ENCODE measurements around the gene BACH2. TPM values are rescaled to one million over a fixed set of nuclear protein-coding genes. Genes with fewer than 3 reads are reported as not detected.
A peak's percentile ranks its signal among the peaks of the same experiment; 100 is the strongest.

Gene BACH2
- total RNA-seq, 2 experiments from 2014 or later = 157 to 170 TPM

DNA sequence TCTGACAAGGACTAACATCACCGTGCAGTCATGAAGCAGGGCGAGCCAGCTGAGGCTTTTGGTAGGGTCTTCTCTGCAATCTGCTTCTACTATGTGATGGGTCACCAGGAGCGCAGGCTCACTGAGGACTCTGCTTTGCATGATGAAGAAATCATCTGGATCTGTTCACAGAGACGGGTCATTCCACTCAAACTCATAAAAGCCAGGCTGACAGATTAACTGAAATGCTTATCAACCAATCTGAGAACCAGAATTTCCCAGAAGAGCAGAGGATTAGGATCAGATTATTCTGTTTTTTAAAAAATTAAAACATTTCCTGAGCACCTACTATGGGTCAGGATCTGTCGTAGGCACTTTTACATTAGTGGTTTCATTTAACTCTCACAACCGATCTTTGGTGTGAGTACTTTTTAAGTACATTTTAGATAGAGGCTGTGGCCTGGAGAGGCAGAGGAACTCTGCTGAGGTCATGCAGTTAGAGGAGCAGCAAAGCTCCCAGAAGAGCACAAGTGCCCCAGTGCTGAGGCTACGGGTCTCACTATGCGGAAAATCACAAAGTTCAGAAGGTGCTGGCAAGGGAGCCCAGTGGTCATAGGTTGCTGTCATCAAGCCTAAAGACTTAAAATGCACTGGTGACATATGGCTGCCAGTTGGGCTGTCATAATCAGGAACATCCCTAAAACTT lies 109.1 kb downstream of the BACH2 start:
- H3K27me3 Mint-ChIP-seq = no peaks in the 10 kb centered on the region
- peaks cover 93% of the 10 kb centered on the region for H3K4me1 Mint-ChIP-seq (ENCODE audit: low read depth)
- peak; percentile 43 for ATAC-seq (ENCODE audit: poor library complexity)
- intact Hi-C loops (cut with DNase I, micrococcal nuclease) = loop anchor here (1.0 to 5.0 kb wide), 4 partner anchors 11 to 40 kb away; no protein-coding TSS in a partner anchor
- ChIA-PET CTCF (interaction anchor here (1.3 to 1.6 kb wide), 3 partner anchors 30 to 292 kb away, joined by 3 read pairs; no protein-coding TSS in a partner anchor), POLR2A (interaction anchor here (0.8 to 3.2 kb wide), 8 partner anchors 10 to 245 kb away, joined by 3 to 12 read pairs (median 4); no protein-coding TSS in a partner anchor)
- H3K9me3 ChIP-seq (ENCODE audit: control insufficient read depth in 1 of 2, insufficient read depth in 1 of 2, low read length in 2 of 2) = no peaks in the 10 kb centered on the region
- H3K27ac Mint-ChIP-seq = peak overlapping the region; percentile 99
- TF ChIP-seq, protein P1, sequence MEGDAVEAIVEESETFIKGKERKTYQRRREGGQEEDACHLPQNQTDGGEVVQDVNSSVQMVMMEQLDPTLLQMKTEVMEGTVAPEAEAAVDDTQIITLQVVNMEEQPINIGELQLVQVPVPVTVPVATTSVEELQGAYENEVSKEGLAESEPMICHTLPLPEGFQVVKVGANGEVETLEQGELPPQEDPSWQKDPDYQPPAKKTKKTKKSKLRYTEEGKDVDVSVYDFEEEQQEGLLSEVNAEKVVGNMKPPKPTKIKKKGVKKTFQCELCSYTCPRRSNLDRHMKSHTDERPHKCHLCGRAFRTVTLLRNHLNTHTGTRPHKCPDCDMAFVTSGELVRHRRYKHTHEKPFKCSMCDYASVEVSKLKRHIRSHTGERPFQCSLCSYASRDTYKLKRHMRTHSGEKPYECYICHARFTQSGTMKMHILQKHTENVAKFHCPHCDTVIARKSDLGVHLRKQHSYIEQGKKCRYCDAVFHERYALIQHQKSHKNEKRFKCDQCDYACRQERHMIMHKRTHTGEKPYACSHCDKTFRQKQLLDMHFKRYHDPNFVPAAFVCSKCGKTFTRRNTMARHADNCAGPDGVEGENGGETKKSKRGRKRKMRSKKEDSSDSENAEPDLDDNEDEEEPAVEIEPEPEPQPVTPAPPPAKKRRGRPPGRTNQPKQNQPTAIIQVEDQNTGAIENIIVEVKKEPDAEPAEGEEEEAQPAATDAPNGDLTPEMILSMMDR (IDR thresholded peaks at IDR 0.05) = no peak
- no peaks in the 10 kb centered on the region for H3K27me3 ChIP-seq (ENCODE audit: control insufficient read depth in 1 of 2, insufficient read depth in 2 of 2, low read length in 2 of 2)
- peak overlapping the region; percentile 50 to 78 for H3K27ac ChIP-seq (ENCODE audit: low read depth in 1 of 2, low read length in 2 of 2)
- peak overlapping the region; percentile 82 for H3K4me3 Mint-ChIP-seq
- no peaks in the 10 kb centered on the region for H3K9me3 Mint-ChIP-seq
- peaks cover 25% of the 10 kb centered on the region for H3K36me3 Mint-ChIP-seq (ENCODE audit: low read depth)
- peak overlapping the region; percentile 21 for H3K4me3 ChIP-seq (ENCODE audit: low read length)
- no peaks in the 10 kb centered on the region for H3K36me3 ChIP-seq (ENCODE audit: insufficient read depth, low read length)
- DNase-seq = peak in 3 of 14 experiments; percentile 25 to 37 (median 34)
- H3K4me1 ChIP-seq (ENCODE audit: insufficient read depth, low read length) = peaks cover 37% of the 10 kb centered on the region

DNA sequence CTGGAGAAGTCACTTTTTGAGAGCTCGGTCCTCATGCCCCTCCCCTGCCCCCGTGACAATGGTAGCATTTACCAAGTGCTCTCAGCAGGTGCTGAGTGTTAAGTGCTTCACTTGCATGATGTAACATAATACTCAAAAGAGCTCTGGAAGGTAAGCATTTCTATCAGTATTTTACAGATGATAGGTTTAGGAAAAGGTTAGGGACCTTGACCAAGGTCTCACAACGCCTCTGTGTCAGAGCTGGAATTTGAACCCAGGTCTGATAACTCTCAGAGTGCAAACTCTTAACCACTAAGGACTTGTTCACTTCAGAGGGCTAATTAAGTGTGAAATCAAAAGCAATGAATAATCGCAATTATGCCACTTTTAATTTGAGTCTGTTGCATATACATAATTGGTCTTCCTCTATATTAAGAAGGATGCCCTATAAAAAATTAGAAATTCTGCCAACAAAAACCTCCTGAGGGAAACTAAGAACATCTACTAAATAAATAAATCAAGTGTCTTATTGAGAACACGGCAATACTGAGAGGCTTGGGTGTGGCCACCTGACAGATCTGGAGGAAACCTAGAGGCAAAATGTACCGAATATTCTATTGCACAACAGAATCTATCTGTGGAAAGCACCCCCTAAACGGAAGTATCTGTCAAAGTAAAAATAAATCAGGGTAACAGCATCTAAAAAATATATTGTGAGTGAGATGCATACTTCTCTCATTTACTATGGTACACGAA lies 109.8 kb downstream of the BACH2 start:
- Histone ChIP-seq H3K9me3 (ENCODE audit: control insufficient read depth in 1 of 2, insufficient read depth in 1 of 2, low read length in 2 of 2) (no peaks in the 10 kb centered on the region), H3K4me1 (ENCODE audit: insufficient read depth, low read length) (peaks cover 37% of the 10 kb centered on the region), H3K27me3 (ENCODE audit: control insufficient read depth in 1 of 2, insufficient read depth in 2 of 2, low read length in 2 of 2) (no peaks in the 10 kb centered on the region), H3K36me3 (ENCODE audit: insufficient read depth, low read length) (no peaks in the 10 kb centered on the region), H3K27ac (ENCODE audit: low read depth in 1 of 2, low read length in 2 of 2) (peak overlapping the region; percentile 50 to 78), H3K4me3 (ENCODE audit: low read length) (peak overlapping the region; percentile 21)
- H3K4me3 Mint-ChIP-seq = peak overlapping the region; percentile 82
- ChIA-PET POLR2A (interaction anchor here (0.8 to 3.2 kb wide), 6 partner anchors 9 to 103 kb away, joined by 3 to 12 read pairs (median 5); no protein-coding TSS in a partner anchor), CTCF (no interaction called here)
- H3K27ac Mint-ChIP-seq = peak overlapping the region; percentile 99
- peak in 5 of 14 experiments; percentile 18 to 71 (median 67) for DNase-seq
- intact Hi-C loops (cut with DNase I, micrococcal nuclease) = loop anchor here (1.0 to 5.0 kb wide), 4 partner anchors 11 to 40 kb away; no protein-coding TSS in a partner anchor
- H3K4me1 Mint-ChIP-seq (ENCODE audit: low read depth) = peaks cover 93% of the 10 kb centered on the region
- H3K27me3 Mint-ChIP-seq = no peaks in the 10 kb centered on the region
- H3K9me3 Mint-ChIP-seq = no peaks in the 10 kb centered on the region
- TF ChIP-seq, protein P1 (IDR thresholded peaks at IDR 0.05) = no peak
- ATAC-seq (ENCODE audit: poor library complexity) = peak; percentile 85
- peaks cover 32% of the 10 kb centered on the region for H3K36me3 Mint-ChIP-seq (ENCODE audit: low read depth)

DNA sequence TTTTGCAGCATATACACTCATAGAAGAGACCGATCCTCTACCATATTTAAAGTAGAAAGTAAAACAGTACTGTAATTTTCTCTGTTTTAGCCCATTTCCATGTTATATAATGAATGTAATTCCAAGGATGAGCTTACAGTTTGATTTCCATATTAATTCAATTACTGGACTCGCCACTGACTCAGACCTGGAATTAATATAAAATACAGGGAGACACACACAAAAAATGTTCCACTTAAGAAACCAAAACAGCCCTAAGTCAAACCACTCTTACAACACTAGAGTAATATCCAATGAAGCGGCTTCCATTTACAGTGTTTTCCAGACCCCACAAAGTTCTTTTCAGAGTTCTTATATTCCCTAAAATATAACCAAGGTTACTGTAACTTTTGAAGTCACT lies 110.6 kb downstream of the BACH2 start:
- POLR2A ChIA-PET = interaction anchor here (0.8 to 3.2 kb wide), 4 partner anchors 8 to 103 kb away, joined by 3 to 12 read pairs (median 6); no protein-coding TSS in a partner anchor
- H3K36me3 ChIP-seq (ENCODE audit: insufficient read depth, low read length) = no peaks in the 10 kb centered on the region
- H3K9me3 ChIP-seq (ENCODE audit: control insufficient read depth in 1 of 2, insufficient read depth in 1 of 2, low read length in 2 of 2) = no peaks in the 10 kb centered on the region
- peak overlapping the region in 1 of 2 donors; percentile 78 for H3K27ac ChIP-seq (ENCODE audit: low read depth in 1 of 2, low read length in 2 of 2)
- H3K27me3 Mint-ChIP-seq = no peaks in the 10 kb centered on the region
- TF ChIP-seq, protein P1 (IDR thresholded peaks at IDR 0.05) = no peak
- intact Hi-C loops (cut with DNase I, micrococcal nuclease) = loop anchor here (2.0 to 5.0 kb wide), 3 partner anchors 13 to 41 kb away; no protein-coding TSS in a partner anchor
- peak overlapping the region; percentile 99 for H3K27ac Mint-ChIP-seq
- no peaks in the 10 kb centered on the region for H3K27me3 ChIP-seq (ENCODE audit: control insufficient read depth in 1 of 2, insufficient read depth in 2 of 2, low read length in 2 of 2)
- ATAC-seq (ENCODE audit: poor library complexity) (no peak), DNase-seq (no peak)
- peak overlapping the region; percentile 25 for H3K4me3 Mint-ChIP-seq
- H3K9me3 Mint-ChIP-seq = no peaks in the 10 kb centered on the region
- H3K4me1 Mint-ChIP-seq (ENCODE audit: low read depth) = peaks cover 95% of the 10 kb centered on the region
- peaks cover 37% of the 10 kb centered on the region for H3K4me1 ChIP-seq (ENCODE audit: insufficient read depth, low read length)
- H3K36me3 Mint-ChIP-seq (ENCODE audit: low read depth) = peaks cover 37% of the 10 kb centered on the region
- H3K4me3 ChIP-seq (ENCODE audit: low read length) = no peak overlapping the region
- CTCF ChIA-PET = no interaction called here
